Gastrocnemius medialis (tissue), 4 donors: Measurements from ENCODE around the gene NTNG1.

Experiments
- CTCF ChIP-seq, 5 experiments: fragments of 450-650 bp in 3 of 5; fragments of 200-600 bp in 2 of 5; sonication (generic) in 2 of 5; IDR thresholded peaks in 4 of 5; conservative IDR thresholded peaks in 1 of 5; 1 replicate in 4 of 5; 2 replicates in 1 of 5; pipeline ENCODE4 v1.5.1; 2016 to 2019; ENCODE audit warnings: antibody characterized with exemption in 5 of 5, mild to moderate bottlenecking in 3 of 5, moderate library complexity in 3 of 5
- POLR2A ChIP-seq, 2 donors: fragments of 450-650 bp; IDR thresholded peaks; one replicate each; pipeline ENCODE4 v1.6.1; 2017; ENCODE audit warnings: antibody characterized with exemption in 2 of 2, mild to moderate bottlenecking in 2 of 2, moderate library complexity in 2 of 2

GRCh38 chr1:107247679-107248078 lies 106.8 kb downstream of the NTNG1 start:
- TF ChIP-seq CTCF (IDR thresholded peaks at IDR 0.05 in 4 of 5, conservative IDR thresholded peaks at IDR 0.05 in 1 of 5) (no peak), POLR2A (IDR thresholded peaks at IDR 0.05) (no peak)
